HG03565 (cell line): ENCODE results near the gene PDE4D.
"Not testable (repeated sequence)": the region's sequence is repeated elsewhere in the genome, so short reads cannot be mapped to it uniquely, and the experiment has no call there.

Experiments
- ATAC-seq: cut with Tn5 transposase; IDR thresholded peaks from one replicate; pipeline ENCODE4 v1.9.1; 2021; ENCODE audit warnings: mild to moderate bottlenecking, moderate library complexity; ENCODE audit not compliant: unreplicated experiment

PDE4D gene

GRCh38 chr5:59711310-59711709 is 182.2 kb downstream of the PDE4D start:
- ATAC-seq, result no peak

GRCh38 chr5:59709846-59710245 is 183.7 kb downstream of the PDE4D start:
- ATAC-seq, result no peak

- no peak for ATAC-seq
These were observed 184.1 kb downstream of the PDE4D start for GRCh38 chr5:59709346-59709821.

GRCh38 chr5:59704936-59705335 is 188.6 kb downstream of the PDE4D start:
- no peak for ATAC-seq

GRCh38 chr5:59703789-59704188 is 189.7 kb downstream of the PDE4D start:
- ATAC-seq, result no peak

GRCh38 chr5:59698207-59699178 is 195.0 kb downstream of the PDE4D start:
- no peak for ATAC-seq

GRCh38 chr5:59694411-59694810 is 199.1 kb downstream of the PDE4D start:
- ATAC-seq, result no peak

GRCh38 chr5:59693492-59694309 is 199.8 kb downstream of the PDE4D start:
- no peak for ATAC-seq

GRCh38 chr5:59685793-59686192 is 207.7 kb downstream of the PDE4D start:
- peak; percentile 73 for ATAC-seq

GRCh38 chr5:59685191-59685530 is 208.4 kb downstream of the PDE4D start:
- peak; percentile 12 for ATAC-seq

- ATAC-seq, result no peak
These were observed 208.9 kb downstream of the PDE4D start for GRCh38 chr5:59684388-59685190.

- ATAC-seq, result no peak
These were observed 210.2 kb downstream of the PDE4D start for GRCh38 chr5:59683311-59683710.

GRCh38 chr5:59682542-59682941 is 211.0 kb downstream of the PDE4D start:
- ATAC-seq, result no peak

GRCh38 chr5:59678943-59679342 is 214.6 kb downstream of the PDE4D start:
- ATAC-seq, result no peak

- ATAC-seq, result no peak
These were observed 218.8 kb downstream of the PDE4D start for GRCh38 chr5:59674763-59675162.

GRCh38 chr5:59673438-59674058 is 220.0 kb downstream of the PDE4D start:
- ATAC-seq, result peak; percentile 78

GRCh38 chr5:59666440-59667068 is 227.0 kb downstream of the PDE4D start:
- no peak for ATAC-seq

- ATAC-seq, result not testable (repeated sequence)
These were observed 227.7 kb downstream of the PDE4D start for GRCh38 chr5:59665832-59666203.

- ATAC-seq, result no peak
These were observed 228.3 kb downstream of the PDE4D start for GRCh38 chr5:59665086-59665831.
